SK-N-SH (cell line): ENCODE measurements around the gene SNX22. TPM values are rescaled to one million over a fixed set of nuclear protein-coding genes. Genes with fewer than 3 reads are reported as not detected.

Source experiments
- CTCF ChIA-PET: fragments of 300-600, 350-600 bp; formaldehyde crosslinking; extraction: SDS; loops from one replicate; lab custom pipeline; 2021; lab: Yijun Ruan, JAX
- POLR2A ChIA-PET: fragments of 350-600 bp; sonication (Branson Sonifier 250); formaldehyde crosslinking; extraction: SDS; loops from one replicate; lab custom pipeline; 2020; ENCODE audit warnings: antibody characterized with exemption, inconsistent platforms; lab: Yijun Ruan, JAX
- DNase-seq: peaks from one replicate; pipeline ENCODE4 v3.0.0; 2012
- H2AFZ ChIP-seq: fragments of 200-600 bp; sonication (generic); 2 replicates; pipeline ENCODE4 v1.8.1; 2016; ENCODE audit warnings: antibody characterized with exemption, mild to moderate bottlenecking, low read depth
- H3F3A ChIP-seq: fragments of 200-600 bp; sonication (generic); replicated peaks from 2 replicates; pipeline ENCODE3; 2016; ENCODE audit warnings: antibody characterized with exemption, mild to moderate bottlenecking; ENCODE audit not compliant: insufficient read depth
- H3K27ac ChIP-seq, 2 experiments: fragments of 200-500 bp in 1 of 2; fragments of 200-600 bp in 1 of 2; sonication (Bioruptor generic) in 1 of 2; sonication (generic), shearing (Covaris generic) in 1 of 2; 2 replicates each; pipeline versions ENCODE4 v1.5.1 to v1.6.1; 2014 to 2016; ENCODE audit warnings: low read depth in 2 of 2, inconsistent platforms in 1 of 2, low read length in 1 of 2, mild to moderate bottlenecking in 1 of 2, mixed read lengths in 1 of 2
- H3K27me3 ChIP-seq: fragments of 200-600 bp; sonication (generic), shearing (Covaris generic); 2 replicates; pipeline ENCODE4 v1.6.1; 2016; ENCODE audit warnings: mixed run types; ENCODE audit not compliant: insufficient read depth
- H3K36me3 ChIP-seq, 2 experiments: fragments of 200-500 bp in 1 of 2; fragments of 200-600 bp in 1 of 2; sonication (Bioruptor generic) in 1 of 2; sonication (generic) in 1 of 2; replicated peaks in 1 of 2; 2 replicates each; pipeline versions ENCODE3 to v1.5.1; 2014 to 2016; ENCODE audit warnings: low read length in 1 of 2, mild to moderate bottlenecking in 1 of 2; ENCODE audit not compliant: insufficient read depth in 2 of 2, control insufficient read depth in 1 of 2
- H3K4me1 ChIP-seq, 2 experiments: fragments of 200-500 bp in 1 of 2; fragments of 200-600 bp in 1 of 2; sonication (Bioruptor generic) in 1 of 2; sonication (generic), shearing (Covaris generic) in 1 of 2; 2 replicates each; pipeline versions ENCODE4 v1.5.1 to v1.6.1; 2014 to 2016; ENCODE audit warnings: low read depth in 1 of 2, low read length in 1 of 2, mixed run types in 1 of 2; ENCODE audit not compliant: insufficient read depth in 2 of 2, control insufficient read depth in 1 of 2
- H3K4me2 ChIP-seq: fragments of 200-600 bp; sonication (generic), shearing (Covaris generic); 2 replicates; pipeline ENCODE4 v1.6.1; 2017; ENCODE audit warnings: mixed run types
- H3K4me3 ChIP-seq, 2 experiments: fragments of 200-500 bp in 1 of 2; fragments of 200-600 bp in 1 of 2; sonication (Bioruptor generic) in 1 of 2; sonication (generic), shearing (Covaris generic) in 1 of 2; 2 replicates each; pipeline versions ENCODE4 v1.5.1 to v1.8.1; 2014 to 2016; ENCODE audit warnings: low read depth in 2 of 2, inconsistent platforms in 1 of 2, low read length in 1 of 2, mild to moderate bottlenecking in 1 of 2, mixed read lengths in 1 of 2, moderate library complexity in 1 of 2
- H3K79me2 ChIP-seq: fragments of 200-600 bp; sonication (generic); 2 replicates; pipeline ENCODE4 v1.8.1; 2017; ENCODE audit warnings: mild to moderate bottlenecking; ENCODE audit not compliant: insufficient read depth
- H3K9ac ChIP-seq: fragments of 200-600 bp; sonication (generic); 2 replicates; pipeline ENCODE4 v1.6.1; 2017; ENCODE audit warnings: mixed run types
- H3K9me2 ChIP-seq: fragments of 200-600 bp; sonication (generic); 2 replicates; pipeline ENCODE4 v1.6.1; 2017; ENCODE audit warnings: mixed run types
- H3K9me3 ChIP-seq: fragments of 200-600 bp; sonication (generic); 2 replicates; pipeline ENCODE4 v1.6.1; 2017; ENCODE audit warnings: mixed run types, mild to moderate bottlenecking, moderate library complexity
- H4K20me1 ChIP-seq: fragments of 200-600 bp; sonication (generic); 2 replicates; pipeline ENCODE4 v1.6.1; 2017; ENCODE audit warnings: mild to moderate bottlenecking, mixed run types; ENCODE audit not compliant: insufficient read depth
- CHD2 ChIP-seq: fragments of 150-350 bp; IDR thresholded peaks from 2 replicates; pipeline ENCODE4 v1.6.1; 2018; ENCODE audit warnings: low read length; ENCODE audit not compliant: partially characterized antibody
- FOSL2 ChIP-seq: IDR thresholded peaks from 2 replicates; pipeline ENCODE4 v1.4.0; 2012; ENCODE audit warnings: low read depth, mild to moderate bottlenecking, moderate library complexity, borderline replicate concordance
- IRF3 ChIP-seq: fragments of 150-350 bp; IDR thresholded peaks from 2 replicates; pipeline ENCODE4 v1.6.1; 2016; ENCODE audit warnings: mild to moderate bottlenecking, low read depth, low read length
- JUND ChIP-seq: IDR thresholded peaks from 2 replicates; pipeline ENCODE4 v1.4.0; 2012
- MEF2A ChIP-seq: IDR thresholded peaks from 2 replicates; pipeline ENCODE4 v1.4.0; 2012; ENCODE audit warnings: low read depth, borderline replicate concordance
- MXI1 ChIP-seq: IDR thresholded peaks from 2 replicates; pipeline ENCODE4 v1.6.1; 2012; ENCODE audit warnings: mild to moderate bottlenecking, low read depth, low read length, improper control_type of control experiment
- RAD21 ChIP-seq: IDR thresholded peaks from 2 replicates; pipeline ENCODE4 v1.6.1; 2012; ENCODE audit warnings: mild to moderate bottlenecking, low read length
- RCOR1 ChIP-seq: fragments of 150-350 bp; IDR thresholded peaks from 2 replicates; pipeline ENCODE4 v1.6.1; 2017; ENCODE audit warnings: antibody characterized with exemption, low read length
- TAF1 ChIP-seq: IDR thresholded peaks from 2 replicates; pipeline ENCODE4 v1.6.1; 2012; ENCODE audit warnings: low read depth, mild to moderate bottlenecking, low read length, moderate library complexity, borderline replicate concordance
- WGBS: methylation state at CpG from one replicate; pipeline ENCODE4 v1.1.6; 2017; ENCODE audit warnings: low lambda C conversion rate; 5-methylcytosine and 5-hydroxymethylcytosine counted together
- polyA plus RNA-seq, 3 experiments: library from polyadenylated mRNA; depleted of rRNA; stranded (reverse); fragments of >200 nt; gene quantifications; 2 replicates each; pipeline ENCODE4 v1.2.3, GENCODE V29; 2012

SNX22 gene
- polyA plus RNA-seq, 1 of the 3 experiments (the other 2 are of a cell fraction): 0.94 TPM

- H3K27me3 ChIP-seq: no peaks in the 10 kb centered on the region
- POLR2A ChIA-PET: interaction anchor here (0.7 kb wide), 1 partner anchor 486 kb away, joined by 3 read pairs; no protein-coding TSS in a partner anchor
- H3K9me2 ChIP-seq: no peaks in the 10 kb centered on the region
- TF ChIP-seq MXI1 (no peak), MEF2A (no peak), RAD21 (no peak), FOSL2 (no peak), TAF1 (no peak), RCOR1 (no peak), CHD2 (no peak), IRF3 (no peak), JUND (no peak)
- TF ChIP-seq, all 33 proteins: peak for 0
- Histone ChIP-seq H3K79me2 (no peaks in the 10 kb centered on the region), H3K27ac (no peak overlapping the region), H3K36me3 (peaks cover 0 to 9% of the 10 kb centered on the region in 2 experiments), H3K9me3 (no peaks in the 10 kb centered on the region), H3K9ac (no peak overlapping the region), H4K20me1 (peaks cover 9% of the 10 kb centered on the region; the same call in 1 of the 2 replicates), H3F3A (peaks cover 30% of the 10 kb centered on the region), H3K4me2 (no peak overlapping the region), H2AFZ (no peak overlapping the region), H3K4me3 (no peak overlapping the region), H3K4me1 (peaks cover 0 to 40% of the 10 kb centered on the region in 2 experiments; a peak in 2 of 4 replicates)
- no peak for DNase-seq
- CTCF ChIA-PET: interaction anchor here (0.6 to 2.2 kb wide), 3 partner anchors 20 to 132 kb away, joined by 3 to 6 read pairs (median 4); no protein-coding TSS in a partner anchor
- WGBS: 95% methylated on average over 8 of the region's 9 CpGs
Measured at GRCh38 chr15:64149893-64150578, 1.5 kb upstream of the SNX22 start.

DNA sequence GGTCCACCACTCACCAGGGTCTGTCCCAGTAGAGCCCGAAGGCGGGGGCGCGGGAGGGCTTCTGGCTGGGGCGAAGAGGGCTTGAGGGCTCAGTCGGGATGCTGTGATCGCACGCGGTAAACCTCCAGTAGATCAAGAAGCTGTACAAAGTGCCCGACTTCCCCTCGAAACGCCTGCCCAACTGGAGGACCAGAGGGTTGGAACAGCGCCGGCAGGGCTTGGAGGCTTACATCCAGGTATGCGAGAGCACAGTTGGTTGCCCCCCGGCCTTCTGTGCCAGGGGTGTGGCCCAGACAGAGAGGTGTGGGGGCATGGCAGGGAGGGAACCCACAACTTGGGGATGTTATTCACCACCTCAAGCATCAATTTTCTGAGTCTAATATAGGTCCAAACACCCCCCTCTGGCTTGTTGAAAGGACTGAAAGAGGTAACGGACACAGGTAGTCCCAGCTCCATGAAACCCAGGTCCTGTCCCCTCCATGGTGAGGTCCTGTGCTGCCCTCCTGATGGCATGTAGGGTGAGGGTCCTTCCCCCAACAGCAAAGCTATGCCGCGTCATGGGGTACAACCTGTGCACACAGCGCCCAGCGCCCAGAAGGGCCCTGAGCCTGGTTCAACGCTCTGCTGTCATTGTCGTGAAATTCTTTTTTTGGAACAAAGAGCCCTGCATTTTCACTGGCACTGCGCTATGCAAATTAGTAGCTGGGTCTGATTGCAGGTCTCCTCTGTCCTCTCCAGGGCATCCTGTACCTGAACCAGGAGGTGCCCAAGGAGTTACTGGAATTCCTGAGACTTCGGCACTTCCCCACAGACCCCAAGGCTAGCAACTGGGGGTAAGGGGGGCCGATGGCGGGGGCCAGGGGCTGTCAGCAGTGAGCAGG is 1.2 kb downstream of the SNX22 start:
- peaks cover 48% of the 10 kb centered on the region for H3F3A ChIP-seq
- peaks cover 0 to 20% of the 10 kb centered on the region in 2 experiments; a peak in 1 of 4 replicates for H3K4me1 ChIP-seq
- CTCF ChIA-PET: interaction anchor here (0.6 to 4.3 kb wide), 28 partner anchors 8 to 551 kb away, joined by 3 to 42 read pairs (median 4); partner anchors contain the start of genes CIAO2A, PPIB, SNX1 and TRIP4
- 54% methylated on average over 18 of the region's 27 CpGs for WGBS
- no peaks in the 10 kb centered on the region for H3K79me2 ChIP-seq
- H4K20me1 ChIP-seq: peaks cover 21% of the 10 kb centered on the region; the same call in 1 of the 2 replicates
- H3K27ac ChIP-seq: no peak overlapping the region
- H3K27me3 ChIP-seq: no peaks in the 10 kb centered on the region
- H3K4me3 ChIP-seq: peak overlapping the region; percentile 57 to 58; a peak in 3 of 4 replicates
- DNase-seq: peak; percentile 28
- POLR2A ChIA-PET: interaction anchor here (0.6 to 3.5 kb wide), 5 partner anchors 8 to 235 kb away, joined by 3 to 24 read pairs (median 4); partner anchors contain the start of genes CIAO2A, PPIB and TRIP4
- H2AFZ ChIP-seq: no peak overlapping the region
- H3K36me3 ChIP-seq: peaks cover 17 to 33% of the 10 kb centered on the region in 2 experiments
- H3K4me2 ChIP-seq: peak overlapping the region; percentile 80
- no peaks in the 10 kb centered on the region for H3K9me2 ChIP-seq
- no peak for TF ChIP-seq RAD21
- H3K9ac ChIP-seq: no peak overlapping the region
- no peaks in the 10 kb centered on the region for H3K9me3 ChIP-seq
